Measurements from ENCODE around the gene CD1E. TPM values are rescaled to one million over a fixed set of nuclear protein-coding genes. Genes with fewer than 3 reads are reported as not detected.

The CD1E gene
- total and polyA plus RNA-seq, 7 donors = 0.08 TPM; not detected in 6

- no peak for DNase-seq
- Histone ChIP-seq H3K27ac (no peak overlapping the region), H3K27me3 (ENCODE audit: insufficient read depth in 3 of 3, low read length in 2 of 3) (no peaks in the 10 kb centered on the region), H3K36me3 (ENCODE audit: insufficient read depth in 1 of 2, low read depth in 1 of 2) (no peaks in the 10 kb centered on the region), H3K4me1 (no peaks in the 10 kb centered on the region), H3K4me3 (no peak overlapping the region), H3K9me3 (no peaks in the 10 kb centered on the region)
- no peak for TF ChIP-seq CTCF (IDR thresholded peaks at IDR 0.05)
- 59 to 76% (median 72%) methylated on average over 3 of the region's 3 CpGs for whole genome bisulfite sequencing, 3 donors
- intact Hi-C loops (cut with DNase I) = no loop called here
- ATAC-seq = no peak
These were observed 2.9 kb downstream of the CD1E start for GRCh38 chr1:158356616-158357015.

- Histone ChIP-seq H3K36me3 (ENCODE audit: insufficient read depth in 1 of 2, low read depth in 1 of 2) (no peaks in the 10 kb centered on the region), H3K9me3 (no peaks in the 10 kb centered on the region), H3K4me3 (no peak overlapping the region), H3K27me3 (ENCODE audit: insufficient read depth in 3 of 3, low read length in 2 of 3) (no peaks in the 10 kb centered on the region), H3K27ac (no peak overlapping the region), H3K4me1 (no peaks in the 10 kb centered on the region)
- DNase-seq (no peak), ATAC-seq (no peak)
- intact Hi-C loops (cut with DNase I) = no loop called here
- 88 to 97% (median 88%) methylated on average over 1 of the region's 1 CpG for WGBS, 3 donors
- no peak for TF ChIP-seq CTCF (IDR thresholded peaks at IDR 0.05)
These were observed 3.7 kb downstream of the CD1E start for GRCh38 chr1:158357441-158357840.

GRCh38 chr1:158362482-158362881 is 8.8 kb downstream of the CD1E start:
- Histone ChIP-seq H3K4me1 (no peaks in the 10 kb centered on the region), H3K27ac (no peak overlapping the region), H3K4me3 (no peak overlapping the region), H3K9me3 (no peaks in the 10 kb centered on the region), H3K27me3 (ENCODE audit: insufficient read depth in 3 of 3, low read length in 2 of 3) (no peaks in the 10 kb centered on the region), H3K36me3 (ENCODE audit: insufficient read depth in 1 of 2, low read depth in 1 of 2) (no peaks in the 10 kb centered on the region)
- DNase-seq = no peak
- WGBS, 3 donors = 26 to 45% (median 32%) methylated on average over 1 of the region's 1 CpG
- intact Hi-C loops (cut with DNase I) = no loop called here
- no peak for TF ChIP-seq CTCF (IDR thresholded peaks at IDR 0.05)
- no peak for ATAC-seq

- intact Hi-C loops (cut with DNase I) = no loop called here
- H3K27ac ChIP-seq = no peak overlapping the region
- H3K36me3 ChIP-seq (ENCODE audit: insufficient read depth in 1 of 2, low read depth in 1 of 2) = no peaks in the 10 kb centered on the region
- ATAC-seq = no peak
- WGBS, 3 donors = 51 to 66% (median 56%) methylated on average over 1 of the region's 1 CpG
- no peak overlapping the region for H3K4me3 ChIP-seq
- no peak for TF ChIP-seq CTCF (IDR thresholded peaks at IDR 0.05)
- DNase-seq = no peak
- H3K27me3 ChIP-seq (ENCODE audit: insufficient read depth in 3 of 3, low read length in 2 of 3) = no peaks in the 10 kb centered on the region
- no peaks in the 10 kb centered on the region for H3K9me3 ChIP-seq
- H3K4me1 ChIP-seq = no peaks in the 10 kb centered on the region
These were observed 9.2 kb downstream of the CD1E start for GRCh38 chr1:158362941-158363340.

- peaks cover 4% of the 10 kb centered on the region for H3K9me3 ChIP-seq
- H3K36me3 ChIP-seq (ENCODE audit: insufficient read depth in 1 of 2, low read depth in 1 of 2) = no peaks in the 10 kb centered on the region
- H3K4me1 ChIP-seq = no peaks in the 10 kb centered on the region
- H3K4me3 ChIP-seq = no peak overlapping the region
- no peaks in the 10 kb centered on the region for H3K27me3 ChIP-seq (ENCODE audit: insufficient read depth in 3 of 3, low read length in 2 of 3)
- no peak overlapping the region for H3K27ac ChIP-seq
- intact Hi-C loops (cut with DNase I) = no loop called here
- DNase-seq (no peak), ATAC-seq (no peak)
- no peak for TF ChIP-seq CTCF (IDR thresholded peaks at IDR 0.05)
These were observed 13.1 kb downstream of the CD1E start for GRCh38 chr1:158366783-158367182.
